Hematopoietic multipotent progenitor cell treated with erythropoietin and hydrocortisone succinate and interleukin-3 and kit ligand, for 17 days (in vitro differentiated cells): ENCODE data around the gene CILP.

Experiments
- DNase-seq: peaks from one replicate; pipeline ENCODE4 v3.0.0-alpha.2; 2015; ENCODE audit warnings: low spot score

CILP gene

GRCh38 chr15:65147902-65148301 lies 63.4 kb downstream of the CILP start:
- DNase-seq = no peak

GRCh38 chr15:65146438-65146837 lies 64.8 kb downstream of the CILP start:
- DNase-seq = no peak
